Iris pigment epithelial cell (primary cell): Measurements from ENCODE around the gene CHST15.

ENCODE experiments used
- DNase-seq: peaks from one replicate; pipeline ENCODE4 v3.0.0-alpha.2; 2011; ENCODE audit warnings: low read depth

CHST15 gene

DNA sequence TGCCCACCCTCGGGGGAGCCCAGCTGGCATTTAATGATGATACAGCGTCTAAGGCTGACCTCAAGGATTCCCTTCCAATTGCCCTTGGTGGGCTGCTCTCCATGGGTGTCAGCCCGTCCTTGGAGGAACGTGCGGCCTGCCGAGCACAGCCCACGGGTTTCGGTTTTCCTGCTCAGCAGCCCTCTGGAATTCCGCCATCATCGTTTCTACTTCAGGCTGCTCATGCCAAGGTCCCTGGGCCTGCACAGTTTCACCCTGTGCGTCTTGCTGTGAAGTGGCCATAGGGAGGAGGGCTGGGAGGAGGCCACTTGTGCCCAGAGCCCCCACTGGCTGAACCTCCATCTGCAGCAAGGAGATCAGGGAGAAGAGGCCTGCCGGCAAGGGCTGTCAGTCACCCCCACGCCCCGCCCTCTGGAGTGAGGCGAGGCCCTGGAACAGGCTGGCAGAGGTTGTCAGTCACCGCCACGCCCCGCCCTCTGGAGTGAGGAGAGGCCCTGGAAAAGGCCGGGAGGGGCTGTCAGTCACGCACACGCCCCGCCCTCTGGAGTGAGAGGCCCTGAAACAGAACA is 82.8 kb downstream of the CHST15 start:
- no peak for DNase-seq

DNA sequence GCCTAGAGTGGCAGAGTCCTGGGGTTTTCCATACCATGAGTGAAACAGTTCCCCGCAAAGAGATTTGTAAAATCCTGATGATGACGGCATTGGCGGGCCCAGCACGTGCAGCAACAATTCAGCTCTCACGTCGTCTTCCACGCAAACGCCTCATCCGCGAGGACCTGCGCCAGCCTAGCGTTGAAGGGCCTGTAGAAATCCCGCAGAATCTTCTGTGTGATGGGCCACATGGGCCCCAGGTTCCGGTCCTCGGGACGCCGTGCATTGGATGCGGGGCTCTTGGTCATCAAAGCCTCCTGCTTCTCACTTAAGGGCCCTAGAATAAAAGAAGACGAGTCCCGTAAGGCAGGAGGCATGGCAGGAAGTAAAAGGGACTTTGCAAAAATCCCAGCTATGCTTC is 83.4 kb downstream of the CHST15 start:
- DNase-seq: no peak

GRCh38 chr10:124009231-124010015 is 84.0 kb downstream of the CHST15 start:
- DNase-seq: no peak

DNA sequence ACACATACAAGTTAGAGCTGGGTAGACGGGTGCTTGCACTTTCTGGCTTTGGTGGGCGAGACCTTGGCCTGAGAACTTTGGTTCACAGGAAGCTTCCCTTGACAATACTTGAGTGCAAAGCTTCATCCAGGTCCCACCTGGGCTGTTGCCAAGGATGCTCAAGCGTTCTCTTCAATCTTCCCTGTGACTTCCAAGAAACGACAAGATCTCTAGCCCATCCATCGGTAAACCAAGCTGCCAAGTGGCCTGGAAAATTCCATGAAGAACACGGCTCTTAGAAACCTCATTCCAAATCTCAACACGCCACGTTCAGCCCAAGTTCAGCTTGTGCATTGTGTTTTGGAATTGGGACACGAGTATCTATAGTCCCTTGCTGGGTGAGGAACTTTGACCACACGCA is 84.7 kb downstream of the CHST15 start:
- DNase-seq: no peak

DNA sequence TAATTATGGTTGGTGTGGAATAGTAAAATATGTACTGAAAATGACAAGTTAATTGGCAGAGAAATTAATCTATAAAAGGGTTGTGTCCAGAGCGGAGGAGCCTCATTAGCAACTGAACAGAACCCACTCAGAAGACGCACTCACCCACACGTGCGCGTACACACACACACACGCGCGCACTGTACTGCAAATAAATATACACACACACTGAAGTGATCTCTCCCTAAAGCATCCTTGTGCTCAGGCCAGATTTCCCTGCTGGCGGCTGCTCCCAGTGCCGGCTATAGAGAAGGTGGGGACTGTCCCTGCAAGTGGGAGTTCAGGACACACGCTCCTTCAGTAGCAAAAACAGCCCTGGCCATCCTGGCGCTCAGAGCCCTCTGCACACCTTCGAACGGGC is 85.2 kb downstream of the CHST15 start:
- no peak for DNase-seq

- no peak for DNase-seq
Observed at GRCh38 chr10:124007773-124008145, 85.6 kb downstream of the CHST15 start.

DNA sequence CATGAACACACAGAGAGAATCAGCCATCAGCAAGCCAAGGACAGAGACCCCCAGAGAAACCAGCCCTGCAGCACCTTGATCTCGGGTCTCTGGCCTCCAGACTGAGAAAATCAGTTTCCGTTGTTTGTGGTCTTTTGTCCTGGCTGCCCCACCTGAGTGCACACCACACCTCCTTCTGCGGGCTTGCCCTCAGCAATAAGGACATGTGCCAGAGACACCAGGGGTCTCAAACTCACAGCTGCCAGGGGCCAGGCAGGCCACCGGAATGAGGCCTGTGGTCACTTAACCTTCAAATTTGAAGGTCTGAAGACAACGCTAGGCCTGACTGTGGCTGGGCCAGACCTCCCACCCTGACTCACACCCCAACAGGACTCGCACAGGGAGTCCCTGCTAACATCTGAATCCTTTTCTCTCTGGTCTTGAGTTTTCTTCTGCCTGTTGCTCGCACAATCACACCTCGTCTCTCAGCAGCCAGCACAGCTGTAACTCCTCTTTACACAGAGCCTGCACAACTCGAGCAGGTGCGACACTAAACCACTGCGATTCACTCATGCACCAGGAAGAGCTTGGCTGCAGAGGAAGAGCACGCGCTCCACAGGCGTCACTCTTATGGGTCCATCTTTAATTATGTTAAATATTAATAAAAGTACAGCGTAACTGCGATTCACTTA is 86.2 kb downstream of the CHST15 start:
- DNase-seq: no peak

GRCh38 chr10:124006526-124006925 is 86.9 kb downstream of the CHST15 start:
- DNase-seq: no peak

DNA sequence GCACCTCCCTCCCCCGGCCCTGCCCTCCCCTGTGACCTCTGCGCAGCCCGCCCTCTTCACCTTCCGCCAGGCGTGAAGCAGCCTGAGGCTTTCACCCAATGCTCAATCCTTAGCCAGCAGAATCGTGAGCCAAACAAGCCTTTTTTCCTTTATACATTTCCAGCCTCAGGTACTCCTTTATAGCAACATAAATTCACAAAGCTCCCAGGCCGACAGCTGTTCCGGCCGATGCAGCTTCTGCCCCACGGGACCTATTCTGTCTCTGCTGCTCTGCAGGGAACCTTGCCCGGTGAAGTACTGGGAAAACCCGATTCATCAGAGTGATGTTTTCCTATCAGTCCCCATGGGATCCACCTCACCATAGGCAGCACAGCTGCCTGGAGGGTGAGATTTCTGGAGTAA is 87.4 kb downstream of the CHST15 start:
- DNase-seq: no peak

DNA sequence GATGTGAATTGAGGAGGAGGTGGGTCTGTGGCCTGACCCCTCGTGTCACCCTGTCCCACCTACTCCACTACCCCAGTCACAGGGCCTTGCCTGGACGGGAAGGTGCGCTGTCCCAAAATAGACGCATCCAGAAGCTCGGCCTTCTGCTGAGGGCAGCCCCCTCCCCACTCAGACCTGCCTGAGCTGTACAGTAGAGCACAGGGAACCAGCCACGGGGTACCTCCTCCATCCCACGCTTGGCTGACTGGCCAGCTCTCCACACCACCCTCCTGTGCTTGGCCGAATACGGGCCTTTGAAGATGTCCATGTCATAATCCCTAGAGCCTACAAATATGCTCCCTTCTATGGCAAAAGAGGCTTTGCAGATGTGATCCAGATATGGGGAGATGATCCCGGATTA is 88.3 kb downstream of the CHST15 start:
- DNase-seq: no peak

DNA sequence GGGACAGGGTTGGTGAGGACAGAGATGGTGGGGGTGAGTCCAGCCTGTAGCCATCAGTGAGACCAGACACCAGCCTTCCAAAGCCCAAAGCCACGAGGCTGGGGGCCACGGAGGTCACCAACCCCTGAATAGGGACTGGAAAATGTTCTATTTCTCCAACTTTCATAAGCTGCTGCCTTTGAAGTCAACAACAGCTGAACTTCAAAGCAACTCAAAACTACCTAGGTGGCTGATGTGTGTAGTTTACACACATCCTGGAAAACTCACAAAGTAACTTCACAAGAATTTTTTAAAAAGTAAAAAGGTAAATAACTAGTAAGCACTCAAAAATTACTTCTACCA is 88.8 kb downstream of the CHST15 start:
- DNase-seq: no peak

- no peak for DNase-seq
Observed at GRCh38 chr10:124003871-124004662, 89.3 kb downstream of the CHST15 start.

DNA sequence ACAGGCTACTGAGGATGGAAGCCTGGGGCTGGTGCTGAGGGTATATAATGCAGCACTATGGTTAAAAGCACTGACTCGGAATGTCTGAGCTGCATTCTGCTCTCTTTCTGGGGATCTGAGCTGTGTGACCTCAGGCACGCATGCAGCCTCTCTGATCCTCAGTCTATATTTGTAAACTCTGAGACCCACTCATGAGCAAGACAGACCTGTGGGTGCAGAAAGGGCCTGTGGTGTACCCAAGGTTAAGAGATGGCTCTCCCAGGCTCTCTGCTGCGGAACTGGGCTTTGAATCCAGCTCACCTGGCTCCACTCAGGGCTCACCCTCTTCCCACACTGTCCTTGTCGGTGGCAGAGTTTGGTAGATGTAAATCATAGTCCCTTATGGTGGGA is 89.9 kb downstream of the CHST15 start:
- no peak for DNase-seq

GRCh38 chr10:124003070-124003419 is 90.4 kb downstream of the CHST15 start:
- DNase-seq: no peak

DNA sequence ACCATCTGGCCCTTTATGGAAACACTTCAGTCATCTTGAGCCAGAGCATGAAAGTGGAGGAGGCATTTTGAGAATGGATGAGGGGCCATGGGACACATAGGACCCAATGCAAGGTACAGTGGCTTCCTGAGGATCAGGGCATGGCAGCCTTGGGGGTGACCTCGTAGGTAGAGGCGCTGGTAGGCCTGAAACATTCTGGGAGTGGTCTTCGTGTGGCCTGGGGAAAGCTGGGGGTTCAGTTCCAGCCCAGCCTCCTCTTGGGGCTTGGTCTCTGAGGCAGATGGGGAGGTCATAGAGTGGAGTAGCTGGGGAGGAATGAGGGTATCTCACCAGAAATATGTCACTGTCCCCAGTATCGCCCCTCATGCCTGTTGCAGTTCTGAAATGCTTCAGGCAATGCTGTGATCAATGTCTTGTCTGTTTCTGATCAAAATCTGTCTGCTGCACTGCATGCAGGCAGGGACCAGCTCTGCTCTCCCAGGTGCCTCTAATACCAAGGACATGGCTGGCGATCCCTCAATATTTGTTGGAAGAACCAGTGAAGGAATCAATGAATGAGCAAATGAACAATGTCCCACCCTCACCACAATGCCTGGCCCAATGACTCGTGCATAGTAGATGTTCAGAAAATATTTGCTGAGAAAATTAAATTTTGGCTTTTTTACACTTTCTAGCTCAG is 90.9 kb downstream of the CHST15 start:
- DNase-seq: no peak

GRCh38 chr10:124001391-124002148 is 91.8 kb downstream of the CHST15 start:
- no peak for DNase-seq

- DNase-seq: no peak
Observed at GRCh38 chr10:124000792-124001201, 92.6 kb downstream of the CHST15 start.

DNA sequence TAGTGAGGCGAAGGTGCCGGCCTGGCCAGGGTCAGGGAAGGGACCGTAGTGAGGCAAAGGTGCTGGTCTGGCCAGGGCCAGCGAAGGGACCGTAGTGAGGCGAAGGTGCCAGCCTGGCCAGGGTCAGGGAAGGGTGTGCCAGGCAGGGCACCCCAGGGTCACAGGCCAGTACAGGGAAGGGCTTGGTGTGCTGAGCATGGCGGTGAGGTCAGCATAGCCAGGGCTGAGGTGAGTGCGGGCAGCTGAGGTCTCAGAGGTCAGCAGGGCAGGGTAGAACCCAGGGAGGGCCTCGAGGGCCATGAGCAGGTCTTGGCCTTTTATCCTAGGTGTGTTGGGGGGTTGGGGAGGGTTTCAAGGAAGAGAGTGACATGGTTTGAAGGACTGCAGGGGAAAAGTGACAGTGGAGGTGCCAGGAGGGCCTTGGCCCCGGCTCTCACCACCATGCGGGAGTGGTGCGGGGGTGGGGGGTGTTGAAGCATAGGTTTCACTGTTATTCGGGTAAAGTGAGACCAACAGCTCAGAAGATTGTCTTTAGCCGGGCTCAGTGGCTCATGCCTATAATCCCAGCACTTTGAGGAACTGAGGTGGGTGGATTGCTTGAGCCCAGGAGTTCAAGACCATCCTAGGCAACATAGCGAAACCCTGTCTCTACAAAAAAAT is 93.3 kb downstream of the CHST15 start:
- DNase-seq: no peak

GRCh38 chr10:123999261-123999660 is 94.1 kb downstream of the CHST15 start:
- no peak for DNase-seq

DNA sequence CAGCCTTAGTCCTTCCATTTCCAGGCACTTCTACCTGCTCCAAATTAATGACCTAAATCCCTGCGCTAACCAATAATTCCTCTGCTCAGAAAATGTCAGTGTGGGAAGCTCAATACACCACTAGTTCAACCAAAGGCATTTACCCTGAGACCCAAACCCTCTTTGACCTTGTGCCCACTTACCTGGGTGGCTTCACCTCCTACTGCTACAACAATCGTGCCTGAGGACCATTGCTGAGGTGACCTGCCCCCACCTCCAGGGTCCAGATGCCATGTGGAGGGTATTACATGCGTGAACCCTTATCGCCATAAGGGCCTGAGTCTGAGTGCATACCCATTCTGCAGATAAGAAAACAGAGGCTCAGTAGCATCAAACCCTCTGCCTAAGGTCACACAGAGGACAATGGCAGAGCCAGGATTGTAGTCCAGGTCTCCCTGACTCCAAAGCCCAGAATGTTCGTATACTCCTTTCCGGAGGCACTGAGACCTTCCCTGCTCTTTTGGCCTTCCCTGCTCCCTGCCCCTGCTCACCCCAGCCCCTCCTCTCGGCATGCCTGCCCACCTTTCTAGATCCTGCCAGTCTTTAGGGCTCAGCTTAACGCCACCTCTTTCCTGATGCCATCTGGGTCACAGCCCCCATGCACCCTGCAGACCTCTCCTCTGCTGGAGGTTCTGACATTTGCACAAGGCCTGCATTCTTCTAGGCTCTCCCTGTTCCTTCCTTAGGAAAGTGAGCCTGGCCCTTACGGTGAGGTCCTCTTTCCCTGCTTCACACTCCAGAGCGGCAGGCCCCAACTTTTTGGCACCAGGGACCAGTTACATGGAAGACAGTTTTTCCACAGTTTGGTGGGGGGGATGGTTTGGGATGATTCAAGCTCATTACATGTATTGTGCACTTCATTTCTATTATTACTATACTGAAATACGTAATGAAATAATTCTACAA is 94.9 kb downstream of the CHST15 start:
- no peak for DNase-seq
